Adrenal gland (tissue), 5 donors: ENCODE data around the gene ARMH3.

Source experiments
- CTCF ChIP-seq, 6 experiments: fragments of 450-650 bp in 4 of 6; fragments of 200-600 bp in 2 of 6; sonication (generic) in 1 of 6; IDR thresholded peaks; 1 replicate in 5 of 6; 2 replicates in 1 of 6; pipeline versions ENCODE4 v1.5.1 to v1.8.0; 2016 to 2021; ENCODE audit warnings: antibody characterized with exemption in 6 of 6, mild to moderate bottlenecking in 2 of 6, moderate library complexity in 1 of 6
- POLR2A ChIP-seq, 2 donors: fragments of 450-650 bp; IDR thresholded peaks; one replicate each; pipeline ENCODE4 v1.6.1; 2017; ENCODE audit warnings: antibody characterized with exemption in 2 of 2, mild to moderate bottlenecking in 2 of 2, moderate library complexity in 1 of 2
- donor health status: DM: no; HTN: no; CAD: no.

DNA sequence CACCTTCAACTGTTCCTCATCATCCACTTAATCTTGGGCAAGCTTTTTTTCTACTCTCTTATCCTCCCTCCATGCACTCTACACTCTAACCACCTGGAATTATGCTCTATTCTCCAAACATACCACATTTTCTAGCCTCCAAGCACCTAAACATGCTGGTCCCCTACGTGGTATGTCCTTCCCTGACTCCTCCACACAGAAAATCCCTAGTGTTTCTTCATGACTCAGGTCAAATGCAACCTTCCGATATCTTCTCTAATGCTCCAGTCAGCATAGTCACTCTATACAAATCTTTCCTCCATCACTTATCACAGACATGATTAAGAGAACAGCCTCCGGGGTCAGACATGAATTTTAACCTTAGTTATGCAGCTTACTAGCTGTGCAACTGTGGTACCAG, 68.8 kb downstream of the ARMH3 start:
- no peak for TF ChIP-seq POLR2A (IDR thresholded peaks at IDR 0.05)
- TF ChIP-seq CTCF (IDR thresholded peaks at IDR 0.05) = no peak
